OCI-LY3 (cell line): Measurements from ENCODE around the gene RNF40.

Source experiments
- H2AFZ ChIP-seq: fragments of 200-600, 300-600 bp; shearing (Covaris generic); 2 replicates; pipeline ENCODE4 v1.6.0; 2014; ENCODE audit warnings: antibody characterized with exemption, low read depth, low read length
- H3K27ac ChIP-seq: fragments of 200-600, 300-600 bp; sonication (generic); 2 replicates; pipeline ENCODE4 v1.5.1; 2014; ENCODE audit warnings: mild to moderate bottlenecking, low read length, moderate library complexity, mixed read lengths
- H3K27me3 ChIP-seq: fragments of 200-600, 300-600 bp; sonication (generic); 2 replicates; pipeline ENCODE4 v1.6.1; 2014; ENCODE audit warnings: low read depth, low read length, mixed read lengths
- H3K36me3 ChIP-seq: fragments of 200-600, 300-600 bp; sonication (generic); replicated peaks from 2 replicates; pipeline ENCODE3; 2014; ENCODE audit warnings: low read depth, low read length, mixed read lengths
- H3K4me1 ChIP-seq: fragments of 300-600, 200-600 bp; sonication (generic); 2 replicates; pipeline ENCODE4 v1.6.1; 2014; ENCODE audit warnings: low read length, mixed read lengths
- H3K4me2 ChIP-seq: fragments of 200-600, 300-600 bp; sonication (generic); 2 replicates; pipeline ENCODE4 v1.6.1; 2014; ENCODE audit warnings: low read length, mixed read lengths
- H3K4me3 ChIP-seq: fragments of 300-600, 200-600 bp; sonication (generic); 2 replicates; pipeline ENCODE4 v1.5.1; 2014; ENCODE audit warnings: antibody characterized with exemption, mild to moderate bottlenecking, low read length, moderate library complexity
- H3K79me2 ChIP-seq: fragments of 300-600, 200-600 bp; shearing (Covaris generic); 2 replicates; pipeline ENCODE4 v1.6.1; 2014; ENCODE audit warnings: mild to moderate bottlenecking, low read length, mixed read lengths
- H3K9ac ChIP-seq: fragments of 300-600, 200-600 bp; shearing (Covaris generic); 2 replicates; pipeline ENCODE4 v1.6.0; 2014; ENCODE audit warnings: mild to moderate bottlenecking, low read length, moderate library complexity
- H3K9me3 ChIP-seq: fragments of 200-600, 300-600 bp; shearing (Covaris generic); 2 replicates; pipeline ENCODE4 v1.6.1; 2014; ENCODE audit warnings: low read length, mixed read lengths; ENCODE audit not compliant: insufficient read depth
- H4K20me1 ChIP-seq: fragments of 200-600, 300-600 bp; sonication (generic); 2 replicates; pipeline ENCODE4 v1.6.1; 2016; ENCODE audit warnings: low read length, mixed read lengths; ENCODE audit not compliant: insufficient read depth
- CTCF ChIP-seq: fragments of 200-600, 300-600 bp; sonication (generic); IDR thresholded peaks from 2 replicates; pipeline ENCODE4 v1.5.1; 2014; ENCODE audit warnings: antibody characterized with exemption, low read length, low read depth
- EZH2phosphoT487 ChIP-seq: fragments of 200-600 bp; shearing (Covaris generic); IDR thresholded peaks from 2 replicates; pipeline ENCODE4 v1.6.1; 2018; ENCODE audit warnings: antibody characterized with exemption, mixed run types, low read depth

Gene RNF40

GRCh38 chr16:30737794-30738648 lies 24.1 kb upstream of the RNF40 start:
- Histone ChIP-seq H3K4me2 (no peak overlapping the region), H3K4me3 (no peak overlapping the region), H3K79me2 (no peaks in the 10 kb centered on the region; the same call in 1 of the 2 replicates), H3K9me3 (no peaks in the 10 kb centered on the region), H3K9ac (no peak overlapping the region), H3K36me3 (peaks cover 66% of the 10 kb centered on the region), H3K27ac (no peak overlapping the region), H2AFZ (no peak overlapping the region), H3K4me1 (no peaks in the 10 kb centered on the region), H3K27me3 (no peaks in the 10 kb centered on the region), H4K20me1 (no peaks in the 10 kb centered on the region)
- TF ChIP-seq EZH2phosphoT487, result no peak
- no peak for TF ChIP-seq CTCF

DNA sequence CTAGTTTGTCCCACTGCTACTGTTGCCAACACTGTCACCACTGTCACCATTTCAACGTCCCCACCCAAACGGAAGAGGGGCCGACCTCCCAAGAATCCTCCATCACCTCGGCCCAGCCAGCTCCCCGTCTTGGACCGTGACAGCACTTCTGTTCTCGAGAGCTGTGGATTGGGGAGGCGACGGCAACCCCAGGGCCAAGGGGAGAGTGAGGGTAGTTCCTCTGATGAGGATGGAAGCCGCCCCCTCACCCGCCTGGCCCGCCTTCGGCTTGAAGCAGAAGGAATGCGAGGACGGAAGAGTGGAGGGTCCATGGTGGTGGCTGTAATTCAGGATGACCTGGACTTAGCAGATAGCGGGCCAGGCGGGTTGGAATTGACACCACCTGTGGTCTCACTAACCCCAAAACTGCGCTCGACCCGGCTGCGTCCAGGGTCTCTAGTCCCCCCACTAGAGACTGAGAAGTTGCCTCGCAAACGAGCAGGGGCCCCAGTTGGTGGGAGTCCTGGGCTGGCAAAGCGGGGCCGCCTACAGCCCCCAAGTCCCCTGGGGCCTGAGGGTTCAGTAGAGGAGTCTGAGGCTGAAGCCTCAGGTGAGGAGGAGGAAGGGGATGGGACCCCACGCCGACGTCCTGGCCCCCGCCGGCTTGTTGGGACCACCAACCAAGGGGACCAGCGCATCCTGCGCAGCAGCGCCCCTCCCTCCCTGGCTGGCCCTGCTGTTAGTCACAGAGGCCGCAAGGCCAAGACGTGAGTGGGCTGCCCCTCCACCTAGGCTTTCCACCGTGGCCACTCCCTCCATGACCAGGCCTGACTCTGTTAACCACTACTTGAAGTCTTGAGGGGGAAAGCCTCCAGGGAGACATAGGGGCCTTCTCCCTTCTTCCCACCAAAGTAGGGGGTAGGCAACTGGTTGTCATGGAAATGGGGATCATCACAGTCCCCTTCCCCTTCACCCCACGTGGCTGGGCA lies 22.9 kb upstream of the RNF40 start:
- no peaks in the 10 kb centered on the region for H3K27me3 ChIP-seq
- H3K4me2 ChIP-seq, result no peak overlapping the region
- no peak overlapping the region for H3K4me3 ChIP-seq
- TF ChIP-seq CTCF (no peak), EZH2phosphoT487 (no peak)
- no peak overlapping the region for H3K27ac ChIP-seq
- H3K9ac ChIP-seq, result no peak overlapping the region
- no peak overlapping the region for H2AFZ ChIP-seq
- H3K79me2 ChIP-seq, result no peaks in the 10 kb centered on the region; the same call in 1 of the 2 replicates
- H3K4me1 ChIP-seq, result no peaks in the 10 kb centered on the region
- no peaks in the 10 kb centered on the region for H4K20me1 ChIP-seq
- H3K9me3 ChIP-seq, result no peaks in the 10 kb centered on the region
- peaks cover 59% of the 10 kb centered on the region for H3K36me3 ChIP-seq

GRCh38 chr16:30740364-30741251 lies 21.5 kb upstream of the RNF40 start:
- Histone ChIP-seq H3K9ac (no peak overlapping the region), H3K27ac (no peak overlapping the region), H3K27me3 (no peaks in the 10 kb centered on the region), H4K20me1 (no peaks in the 10 kb centered on the region), H3K36me3 (peaks cover 65% of the 10 kb centered on the region), H3K9me3 (no peaks in the 10 kb centered on the region), H3K4me3 (no peak overlapping the region), H3K4me1 (no peaks in the 10 kb centered on the region), H3K79me2 (no peaks in the 10 kb centered on the region; the same call in 1 of the 2 replicates), H3K4me2 (no peak overlapping the region), H2AFZ (no peak overlapping the region)
- TF ChIP-seq EZH2phosphoT487, result no peak
- no peak for TF ChIP-seq CTCF
